H9 (cell line): ENCODE results near the gene MILR1. TPM values are rescaled to one million over a fixed set of nuclear protein-coding genes. Genes with fewer than 3 reads are reported as not detected.
A peak's percentile ranks its signal among the peaks of the same experiment; 100 is the strongest.

Experiments
- DNase-seq: peaks from one replicate; pipeline ENCODE4 v3.0.0-alpha.2; 2017
- H2AFZ ChIP-seq: one replicate; pipeline ENCODE4 v1.6.1; 2013; ENCODE audit warnings: mild to moderate bottlenecking, low read length, control low read depth, moderate library complexity
- H2AK5ac ChIP-seq: 2 replicates; pipeline ENCODE4 v1.6.1; 2013; ENCODE audit warnings: low read length, control low read depth, mixed read lengths; ENCODE audit not compliant: insufficient read length
- H2BK120ac ChIP-seq: one replicate; pipeline ENCODE4 v1.6.1; 2013; ENCODE audit warnings: low read depth, mild to moderate bottlenecking, low read length, control low read depth, inconsistent platforms; ENCODE audit not compliant: poor library complexity, severe bottlenecking
- H2BK12ac ChIP-seq: 2 replicates; pipeline ENCODE4 v1.6.1; 2013; ENCODE audit warnings: low read length, control low read depth, mixed read lengths, low read depth; ENCODE audit not compliant: insufficient read length
- H2BK15ac ChIP-seq: 2 replicates; pipeline ENCODE4 v1.6.1; 2013; ENCODE audit warnings: low read depth, low read length, control low read depth
- H2BK20ac ChIP-seq: one replicate; pipeline ENCODE4 v1.6.1; 2013; ENCODE audit warnings: low read depth, mild to moderate bottlenecking, low read length, control low read depth, inconsistent platforms; ENCODE audit not compliant: poor library complexity, severe bottlenecking
- H2BK5ac ChIP-seq: 2 replicates; pipeline ENCODE4 v1.6.1; 2013; ENCODE audit warnings: low read length, control low read depth, mixed read lengths; ENCODE audit not compliant: insufficient read length
- H3K14ac ChIP-seq: 2 replicates; pipeline ENCODE4 v1.6.1; 2013; ENCODE audit warnings: low read length, control low read depth; ENCODE audit not compliant: insufficient read depth
- H3K18ac ChIP-seq: 2 replicates; pipeline ENCODE4 v1.6.1; 2013; ENCODE audit warnings: low read depth, mild to moderate bottlenecking, mixed read lengths, low read length, control low read depth; ENCODE audit not compliant: insufficient read length
- H3K23ac ChIP-seq: 2 replicates; pipeline ENCODE4 v1.6.1; 2013; ENCODE audit warnings: low read length, control low read depth, mixed read lengths, low read depth; ENCODE audit not compliant: insufficient read length
- H3K23me2 ChIP-seq: 2 replicates; pipeline ENCODE4 v1.6.1; 2013; ENCODE audit warnings: low read depth, mild to moderate bottlenecking, mixed read lengths, low read length, control low read depth; ENCODE audit not compliant: insufficient read length, poor library complexity, severe bottlenecking
- H3K27ac ChIP-seq: 2 replicates; pipeline ENCODE4 v1.5.1; 2013; ENCODE audit warnings: low read length, control low read depth, mixed read lengths, low read depth; ENCODE audit not compliant: insufficient read length
- H3K27me3 ChIP-seq: 2 replicates; pipeline ENCODE4 v1.6.1; 2013; ENCODE audit warnings: low read length, control low read depth, inconsistent platforms; ENCODE audit not compliant: insufficient read depth
- H3K4ac ChIP-seq: 2 replicates; pipeline ENCODE4 v1.6.1; 2013; ENCODE audit warnings: low read depth, mild to moderate bottlenecking, control low read depth, inconsistent platforms, low read length, moderate library complexity
- H3K4me1 ChIP-seq: 2 replicates; pipeline ENCODE4 v1.6.1; 2013; ENCODE audit warnings: low read length, control low read depth, inconsistent platforms; ENCODE audit not compliant: insufficient read depth
- H3K4me2 ChIP-seq: 2 replicates; pipeline ENCODE4 v1.6.1; 2013; ENCODE audit warnings: low read length, control low read depth, mixed read lengths; ENCODE audit not compliant: insufficient read length, insufficient read depth
- H3K56ac ChIP-seq: 2 replicates; pipeline ENCODE4 v1.6.1; 2013; ENCODE audit warnings: low read depth, mild to moderate bottlenecking, mixed read lengths, low read length, control low read depth; ENCODE audit not compliant: insufficient read length
- H3K79me1 ChIP-seq: 2 replicates; pipeline ENCODE4 v1.6.1; 2013; ENCODE audit warnings: low read depth, mild to moderate bottlenecking, moderate library complexity, low read length, control low read depth, inconsistent platforms; ENCODE audit not compliant: insufficient read depth, poor library complexity, severe bottlenecking
- H3K79me2 ChIP-seq: 2 replicates; pipeline ENCODE4 v1.6.1; 2013; ENCODE audit warnings: low read length, control low read depth, inconsistent platforms; ENCODE audit not compliant: insufficient read depth
- H3K9ac ChIP-seq: 2 replicates; pipeline ENCODE4 v1.6.1; 2013; ENCODE audit warnings: low read length, control low read depth, mixed read lengths; ENCODE audit not compliant: insufficient read length; ENCODE audit errors: extremely low read depth
- H3K9me3 ChIP-seq: one replicate; pipeline ENCODE4 v1.6.1; 2013; ENCODE audit warnings: low read depth, low read length, inconsistent platforms; ENCODE audit not compliant: control insufficient read depth
- H3T11ph ChIP-seq: one replicate; pipeline ENCODE4 v1.6.1; 2013; ENCODE audit warnings: mild to moderate bottlenecking, low read length, control low read depth, inconsistent platforms
- H4K20me1 ChIP-seq: one replicate; pipeline ENCODE4 v1.6.1; 2013; ENCODE audit not compliant: control insufficient read depth, insufficient read length, insufficient read depth
- H4K5ac ChIP-seq: 2 replicates; pipeline ENCODE4 v1.6.1; 2013; ENCODE audit warnings: low read depth, mild to moderate bottlenecking, mixed read lengths, low read length, control low read depth; ENCODE audit not compliant: insufficient read length
- H4K8ac ChIP-seq: replicated peaks from 2 replicates; pipeline ENCODE4 v1.6.1; 2013; ENCODE audit warnings: low read length, control low read depth, mixed read lengths, low read depth; ENCODE audit not compliant: insufficient read length
- H4K91ac ChIP-seq: 2 replicates; pipeline ENCODE4 v1.6.1; 2013; ENCODE audit warnings: low read depth, mild to moderate bottlenecking, moderate library complexity, mixed read lengths, low read length, control low read depth; ENCODE audit not compliant: insufficient read length
- H3K27ac Mint-ChIP-seq, 3 experiments: 2 replicates in 2 of 3; 3 replicates in 1 of 3; pipeline ENCODE4 v1.8.0; 2020 to 2021; ENCODE audit warnings: mixed read lengths in 3 of 3, mild to moderate bottlenecking in 1 of 3, moderate library complexity in 1 of 3
- H3K27me3 Mint-ChIP-seq: 2 replicates; pipeline ENCODE4 v1.8.0; 2021; ENCODE audit warnings: low read depth, mild to moderate bottlenecking, moderate library complexity, mixed read lengths
- H3K36me3 Mint-ChIP-seq, 3 experiments: 2 replicates in 2 of 3; 3 replicates in 1 of 3; pipeline ENCODE4 v1.8.0; 2020 to 2021; ENCODE audit warnings: low read depth in 3 of 3, mixed read lengths in 3 of 3; ENCODE audit not compliant: insufficient read depth in 1 of 3
- H3K4me1 Mint-ChIP-seq, 2 experiments: 2 replicates each; pipeline ENCODE4 v1.8.0; 2020; ENCODE audit warnings: mixed read lengths in 2 of 2
- H3K4me3 Mint-ChIP-seq, 2 experiments: 2 replicates in 1 of 2; 3 replicates in 1 of 2; pipeline ENCODE4 v1.8.0; 2020 to 2021; ENCODE audit warnings: mild to moderate bottlenecking in 2 of 2, mixed read lengths in 2 of 2, moderate library complexity in 1 of 2
- H3K9me3 Mint-ChIP-seq, 2 experiments: 2 replicates in 1 of 2; 3 replicates in 1 of 2; pipeline ENCODE4 v1.8.0; 2020; ENCODE audit warnings: mild to moderate bottlenecking in 2 of 2, mixed read lengths in 2 of 2, moderate library complexity in 1 of 2
- CTCF ChIP-seq: fragments of 200-600 bp; sonication (generic); conservative IDR thresholded peaks from 3 replicates; pipeline ENCODE4 v1.8.0; 2021; ENCODE audit warnings: antibody characterized with exemption, mild to moderate bottlenecking
- WGBS: extraction: QIAGEN DNeasy Blood & Tissue Kit; methylation state at CpG from one replicate; pipeline ENCODE4 v1.1.7; 2013; ENCODE audit warnings: missing lambda C conversion rate, low lambda C conversion rate, mixed read lengths; ENCODE audit not compliant: insufficient read length; ENCODE audit errors: extremely low coverage; 5-methylcytosine and 5-hydroxymethylcytosine counted together
- total RNA-seq: library from RNA; stranded (reverse); gene quantifications from 2 replicates; pipeline ENCODE4 v1.2.1, GENCODE V29; 2021

Gene MILR1
- total RNA-seq, 1 experiment from 2014 or later: not detected

GRCh38 chr17:64506576-64507412, 57.9 kb downstream of the MILR1 start, which contains the start of gene CEP95:
CEP95 (plus strand) TSS chr17:64506977; CDS start chr17:64507098, 121 bp downstream.
- Histone ChIP-seq H4K8ac (no peak within 1 kb of the TSS), H3K27me3 (no peaks in the 10 kb centered on the region), H3K79me2 (peaks cover 33% of the 10 kb centered on the region), H3K4ac (no peak within 1 kb of the TSS), H2AK5ac (no peak within 1 kb of the TSS), H2BK12ac (no peak within 1 kb of the TSS), H4K5ac (peak within 1 kb of the TSS; percentile 96), H3K23ac (no peak within 1 kb of the TSS), H2BK20ac (no peak within 1 kb of the TSS), H3K27ac (peak within 1 kb of the TSS; percentile 75), H3K79me1 (peaks cover 9% of the 10 kb centered on the region), H3K9me3 (no peaks in the 10 kb centered on the region), H3K4me1 (no peaks in the 10 kb centered on the region), H4K20me1 (no peaks in the 10 kb centered on the region), H2AFZ (no peak within 1 kb of the TSS), H2BK15ac (no peak within 1 kb of the TSS), H4K91ac (peak within 1 kb of the TSS; percentile 83), H2BK5ac (peak within 1 kb of the TSS; percentile 24), H2BK120ac (peak within 1 kb of the TSS; percentile 98), H3K56ac (peak within 1 kb of the TSS; percentile 89), H3K18ac (peak within 1 kb of the TSS; percentile 98), H3K4me2 (peak within 1 kb of the TSS; percentile 82), H3T11ph (no peak within 1 kb of the TSS), H3K23me2 (peaks cover 6% of the 10 kb centered on the region), H3K14ac (peak within 1 kb of the TSS; percentile 97), H3K9ac (peak within 1 kb of the TSS; percentile 100)
- peaks cover 10% of the 10 kb centered on the region; the same call in 1 of the 2 replicates for H3K27me3 Mint-ChIP-seq
- TF ChIP-seq CTCF: no peak
- H3K27ac Mint-ChIP-seq: peak within 1 kb of the TSS; percentile 100
- no peak for DNase-seq
- H3K4me1 Mint-ChIP-seq: peaks cover 35 to 50% of the 10 kb centered on the region in 2 experiments
- H3K36me3 Mint-ChIP-seq: peaks cover 61 to 81% (median 73%) of the 10 kb centered on the region in 3 experiments
- no CpG with 5 or more reads among the region's 77 CpGs for WGBS
- peaks cover 3 to 4% of the 10 kb centered on the region in 2 experiments; a peak in 3 of 5 replicates for H3K9me3 Mint-ChIP-seq
- H3K4me3 Mint-ChIP-seq: peak within 1 kb of the TSS; percentile 98 to 100
